ENCODE results near the gene SKAP1. TPM values are rescaled to one million over a fixed set of nuclear protein-coding genes. Genes with fewer than 3 reads are reported as not detected.

The SKAP1 gene
- total RNA-seq, result 0.46 and 0.65 TPM in 2 replicates

GRCh38 chr17:48429638-48430586 is at the start of gene SKAP1:
Gene SKAP1, minus strand, starts transcription at chr17:48430214.

GRCh38 chr17:48107137-48108055 is 322.6 kb downstream of the SKAP1 start, which contains the start of gene SNX11:
Gene SNX11, plus strand, starts transcription at chr17:48107766. Its CDS starts 4,278 bp downstream, at chr17:48112044.

GRCh38 chr17:48101012-48101720 is 328.8 kb downstream of the SKAP1 start, which contains the start of gene CBX1:
Gene CBX1, minus strand, starts transcription at chr17:48101478. Its CDS starts 24,474 bp downstream, at chr17:48077004.

Other genes starting within 250 kb of the SKAP1 start
- not detected in 2 replicates for gene HOXB1, start 100.8 kb upstream of the SKAP1 start, total RNA-seq
- 3.3 and 5.8 TPM in 2 replicates for gene HOXB2, start 114.9 kb upstream of the SKAP1 start, total RNA-seq
- gene HOXB4, start 148.1 kb upstream of the SKAP1 start, total RNA-seq, result 3.2 and 4.6 TPM in 2 replicates
- 5.8 and 11.2 TPM in 2 replicates for gene HOXB3, start 160.0 kb upstream of the SKAP1 start, total RNA-seq
- under 0.01 and 0.61 TPM in 2 replicates for gene HOXB5, start 163.6 kb upstream of the SKAP1 start, total RNA-seq
- gene HOXB6, start 174.8 kb upstream of the SKAP1 start, total RNA-seq, result 6.2 and 12.9 TPM in 2 replicates
- 8.4 and 13.8 TPM in 2 replicates for gene HOXB7, start 180.8 kb upstream of the SKAP1 start, total RNA-seq
- gene HOXB8, start 185.1 kb upstream of the SKAP1 start, total RNA-seq, result 2.0 and 3.6 TPM in 2 replicates
- 0.32 and 0.76 TPM in 2 replicates for gene HOXB9, start 196.1 kb upstream of the SKAP1 start, total RNA-seq

All from epithelial cell of umbilical artery (primary cell).